Measurements from ENCODE around the gene NAALADL2.

The NAALADL2 gene

GRCh38 chr3:174859114-174859735 is at the start of gene NAALADL2:
Gene NAALADL2, plus strand, starts transcription at chr3:174859334.
- Mint-ChIP-seq H3K4me1 (peaks cover 8% of the 10 kb centered on the region), H3K4me3 (peak within 1 kb of the TSS; percentile 67 to 74 (median 67)), H3K27me3 (ENCODE audit: low read depth) (no peaks in the 10 kb centered on the region), H3K36me3 (ENCODE audit: low read depth) (no peaks in the 10 kb centered on the region), H3K9me3 (no peaks in the 10 kb centered on the region), H3K27ac (peak within 1 kb of the TSS; percentile 78 to 90 (median 87))
- TF ChIP-seq CTCF (IDR thresholded peaks at IDR 0.05; ENCODE audit: unreplicated experiment in 3 of 3) = no peak

- Mint-ChIP-seq H3K9me3 (peaks cover 10% of the 10 kb centered on the region), H3K36me3 (ENCODE audit: low read depth) (peaks cover 8% of the 10 kb centered on the region), H3K4me1 (no peaks in the 10 kb centered on the region), H3K27me3 (ENCODE audit: low read depth) (no peaks in the 10 kb centered on the region), H3K4me3 (peak overlapping the region in 1 of 3 experiments; percentile 13), H3K27ac (peak overlapping the region in 1 of 3 experiments; percentile 54)
- no peak for TF ChIP-seq CTCF (IDR thresholded peaks at IDR 0.05; ENCODE audit: unreplicated experiment in 3 of 3)
Observed at GRCh38 chr3:174810254-174810653, 48.9 kb upstream of the NAALADL2 start.

GRCh38 chr3:174812172-174812862 is 46.8 kb upstream of the NAALADL2 start:
- Mint-ChIP-seq H3K4me3 (no peak overlapping the region), H3K4me1 (no peaks in the 10 kb centered on the region)
- no peak for TF ChIP-seq CTCF (IDR thresholded peaks at IDR 0.05; ENCODE audit: unreplicated experiment in 3 of 3)

GRCh38 chr3:174815750-174816149 is 43.4 kb upstream of the NAALADL2 start:
- H3K27me3 Mint-ChIP-seq (ENCODE audit: low read depth) = no peaks in the 10 kb centered on the region
- H3K36me3 Mint-ChIP-seq (ENCODE audit: low read depth) = peaks cover under 1% of the 10 kb centered on the region
- H3K27ac Mint-ChIP-seq = no peak overlapping the region
- H3K4me1 Mint-ChIP-seq = no peaks in the 10 kb centered on the region
- no peak overlapping the region for H3K4me3 Mint-ChIP-seq
- H3K9me3 Mint-ChIP-seq = peaks cover 2% of the 10 kb centered on the region
- no peak for TF ChIP-seq CTCF (IDR thresholded peaks at IDR 0.05; ENCODE audit: unreplicated experiment in 3 of 3)

More at GRCh38 chr3:174812172-174812862, 46.8 kb upstream of the NAALADL2 start:
- H3K36me3 Mint-ChIP-seq (ENCODE audit: low read depth) = peaks cover 8% of the 10 kb centered on the region
- H3K9me3 Mint-ChIP-seq = peaks cover 10% of the 10 kb centered on the region
- no peak overlapping the region for H3K27ac Mint-ChIP-seq
- no peaks in the 10 kb centered on the region for H3K27me3 Mint-ChIP-seq (ENCODE audit: low read depth)

- Mint-ChIP-seq H3K9me3 (no peaks in the 10 kb centered on the region), H3K4me3 (no peak overlapping the region), H3K36me3 (ENCODE audit: low read depth) (no peaks in the 10 kb centered on the region), H3K27ac (no peak overlapping the region), H3K27me3 (ENCODE audit: low read depth) (no peaks in the 10 kb centered on the region), H3K4me1 (no peaks in the 10 kb centered on the region)
- no peak for TF ChIP-seq CTCF (IDR thresholded peaks at IDR 0.05; ENCODE audit: unreplicated experiment in 3 of 3)
Observed at GRCh38 chr3:174820885-174821284, 38.2 kb upstream of the NAALADL2 start.
